Measurements from ENCODE around the gene TH.
A peak's percentile ranks its signal among the peaks of the same experiment; 100 is the strongest.
"Not testable (repeated sequence)": the region's sequence is repeated elsewhere in the genome, so short reads cannot be mapped to it uniquely, and the experiment has no call there.

Gene TH

DNA sequence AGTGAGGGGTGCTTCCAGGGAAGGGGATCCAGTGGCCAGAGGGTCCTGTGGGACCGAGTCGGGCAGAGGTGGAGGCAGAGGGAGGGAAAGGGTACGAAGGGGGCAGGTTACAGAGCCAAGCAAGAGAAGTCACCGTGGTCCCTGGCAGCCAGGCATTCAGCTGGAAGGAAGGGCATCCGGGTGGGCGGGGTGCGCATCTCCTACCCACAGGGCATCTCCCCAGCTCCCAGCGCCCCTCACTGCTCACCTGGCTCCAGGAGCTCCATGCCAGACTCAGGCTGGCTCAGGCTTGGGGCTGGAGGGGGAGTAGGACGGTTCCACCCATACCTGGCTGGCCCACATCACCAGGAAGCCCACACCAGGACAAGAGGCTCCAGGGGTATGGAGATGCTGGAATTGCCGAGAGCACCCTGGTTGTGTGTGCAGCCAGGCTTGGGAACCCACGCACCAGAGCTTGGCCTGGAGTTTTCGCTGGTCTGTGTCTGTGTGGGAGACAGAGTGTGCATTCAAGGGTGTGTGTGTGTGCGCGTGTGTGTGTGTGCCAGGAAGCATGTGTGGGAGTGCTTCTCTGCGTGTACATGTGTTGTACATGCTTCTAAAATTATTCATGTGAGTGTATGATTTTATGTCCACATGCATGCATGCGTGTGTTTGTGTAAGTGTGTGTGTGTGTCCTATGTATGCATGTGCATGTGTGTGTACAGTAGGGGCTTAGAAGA is 6.6 kb upstream of the TH start:
- not testable (repeated sequence) for DNase-seq (ENCODE audit: low spot score)

DNA sequence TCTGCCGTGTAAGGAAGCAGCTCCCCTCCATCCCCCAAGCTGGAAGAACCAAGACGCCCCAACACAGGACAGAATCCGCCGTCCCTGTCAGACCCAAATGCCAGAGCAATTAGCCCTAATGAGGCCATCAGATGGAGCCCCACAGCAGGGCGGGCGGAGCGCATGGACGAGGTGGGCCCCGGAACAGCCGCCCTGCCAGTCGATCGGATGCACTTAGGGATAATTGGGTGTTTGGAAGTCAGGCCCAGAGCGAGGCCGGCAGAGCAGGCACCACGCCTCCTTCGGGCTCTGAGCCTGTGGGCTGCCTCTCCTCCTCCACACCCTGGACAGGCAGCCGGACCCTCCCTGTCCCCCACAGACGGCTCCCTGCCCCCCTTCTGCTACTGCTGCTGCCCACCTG is 5.5 kb upstream of the TH start:
- DNase-seq (ENCODE audit: low spot score), result no peak

DNA sequence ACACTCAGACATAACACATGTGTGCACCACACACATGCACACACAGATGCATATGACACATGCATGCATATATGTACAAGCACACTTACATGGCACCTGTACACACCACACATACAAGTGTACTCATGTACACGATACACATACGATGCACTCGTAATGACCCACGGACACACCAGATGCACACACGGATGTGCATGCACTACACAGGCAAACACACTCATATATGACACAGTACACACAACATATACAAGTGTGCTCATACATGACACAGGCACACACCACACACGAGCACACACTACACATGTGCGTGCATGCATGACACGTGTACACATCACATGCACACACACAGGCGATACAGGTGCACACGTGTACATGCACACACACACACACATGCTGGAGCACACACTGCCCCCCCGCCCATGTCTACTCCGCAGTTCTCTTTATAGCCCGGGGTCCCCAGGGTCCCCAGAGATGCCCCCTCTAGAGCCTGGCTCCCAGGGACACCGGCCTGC is 4.8 kb upstream of the TH start:
- DNase-seq (ENCODE audit: low spot score), result no peak

DNA sequence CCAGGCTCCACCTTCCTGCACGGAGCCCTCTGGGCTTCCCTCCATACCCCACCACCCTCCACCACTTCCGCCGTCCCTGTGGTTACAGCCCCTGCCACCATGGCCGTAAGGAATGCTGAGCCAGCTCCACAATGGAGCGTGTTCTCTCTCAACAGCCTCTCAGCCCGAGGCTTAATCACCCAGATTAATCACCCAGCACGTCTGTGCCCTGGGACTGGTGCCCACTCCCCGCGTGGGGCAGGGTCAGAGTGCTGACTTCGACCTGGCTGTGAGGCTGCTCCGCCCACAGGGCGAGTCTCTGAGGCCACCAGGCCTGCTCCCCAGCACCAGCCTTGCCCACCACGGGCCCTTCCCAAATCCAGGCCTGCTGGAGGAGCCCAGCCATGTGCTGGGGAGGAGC is 4.0 kb upstream of the TH start:
- no peak for DNase-seq (ENCODE audit: low spot score)

DNA sequence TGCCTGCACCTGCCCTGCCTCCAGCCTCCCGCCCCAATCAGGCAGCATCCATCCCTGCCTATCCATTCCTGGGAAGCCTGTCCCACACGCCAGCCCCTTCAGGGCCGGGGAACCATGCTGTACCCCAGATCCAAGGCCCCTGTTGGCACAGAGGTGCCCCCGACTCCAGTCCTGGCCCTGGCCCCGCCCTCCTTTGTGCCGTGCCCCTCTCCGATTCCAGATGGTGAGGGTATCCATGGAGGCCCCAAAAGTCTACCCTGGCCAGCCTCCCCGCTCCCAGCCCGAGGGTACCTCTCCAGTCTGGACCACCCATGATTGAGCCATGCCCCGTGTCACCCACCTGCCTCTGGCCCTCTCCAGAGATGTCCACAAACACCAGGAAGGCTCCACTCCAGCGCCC is 2.7 kb upstream of the TH start:
- no peak for DNase-seq (ENCODE audit: low spot score)

DNA sequence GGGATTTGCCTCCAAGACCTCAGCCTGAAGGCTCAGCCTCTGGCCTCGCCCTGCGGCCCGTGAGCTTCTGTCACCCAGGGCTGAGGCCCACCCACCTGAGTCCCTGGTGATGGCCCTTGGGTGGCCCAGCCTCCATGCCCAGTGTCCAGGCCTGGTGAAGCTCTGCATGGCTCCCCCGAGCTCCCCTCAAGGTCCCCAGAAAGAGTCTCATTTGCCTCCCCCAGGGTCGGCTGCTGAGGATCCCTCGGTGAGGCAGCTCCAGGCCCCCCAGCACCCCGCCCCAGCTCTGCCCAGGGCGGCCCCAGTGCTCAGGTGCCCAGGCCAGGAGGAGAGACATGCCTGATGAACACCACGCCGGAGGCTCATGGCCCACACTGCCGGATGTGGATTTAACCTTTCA is 2.1 kb upstream of the TH start:
- no peak for DNase-seq (ENCODE audit: low spot score)

DNA sequence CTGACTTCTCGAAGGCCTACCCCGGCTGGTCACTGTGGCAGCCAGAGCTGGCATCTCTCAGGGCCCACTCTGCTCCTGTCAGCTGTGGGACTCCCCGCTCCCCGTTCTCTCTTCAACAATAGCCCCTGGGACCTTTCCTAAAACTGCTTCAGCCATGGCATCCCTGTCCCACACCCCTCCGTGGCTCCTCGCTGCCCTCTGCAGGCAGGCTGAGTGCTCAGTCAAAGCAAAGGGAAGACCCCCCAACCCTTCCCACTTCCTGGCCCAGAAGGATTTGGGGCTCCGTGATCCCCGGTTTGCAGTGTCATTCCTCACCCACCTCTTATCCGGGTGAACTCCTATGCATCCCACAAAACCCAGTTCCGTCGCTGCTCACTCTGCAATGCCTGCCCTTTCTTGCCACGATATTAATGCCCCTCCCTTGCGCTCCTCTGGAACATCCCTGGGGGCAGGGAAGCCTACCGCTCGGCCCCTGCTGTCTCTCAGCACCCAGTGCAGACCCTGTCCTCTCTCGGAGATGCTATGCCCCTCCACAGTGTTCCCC is 1.6 kb upstream of the TH start:
- peak; percentile 82 for DNase-seq (ENCODE audit: low spot score)

DNA sequence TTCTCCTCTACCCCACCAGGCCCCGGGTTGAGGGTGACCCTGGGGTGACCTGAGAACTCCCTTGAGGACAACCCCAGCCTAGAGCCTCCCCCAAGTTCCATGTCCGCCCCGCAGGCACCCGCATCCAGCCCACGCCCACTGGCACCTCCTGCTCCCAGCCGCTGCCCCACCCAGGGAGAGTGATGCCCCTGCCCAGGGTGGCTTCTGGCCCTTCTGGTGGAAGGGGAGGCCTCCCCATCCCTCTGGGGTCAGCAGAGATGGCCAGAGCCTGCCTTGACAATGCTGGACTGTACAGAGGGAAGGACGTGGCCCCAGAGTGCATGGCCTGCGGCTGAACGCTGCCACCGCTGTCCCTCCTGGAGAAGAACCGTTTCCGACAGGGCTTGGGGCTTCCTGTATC is 1.1 kb upstream of the TH start:
- DNase-seq (ENCODE audit: low spot score), result no peak

DNA sequence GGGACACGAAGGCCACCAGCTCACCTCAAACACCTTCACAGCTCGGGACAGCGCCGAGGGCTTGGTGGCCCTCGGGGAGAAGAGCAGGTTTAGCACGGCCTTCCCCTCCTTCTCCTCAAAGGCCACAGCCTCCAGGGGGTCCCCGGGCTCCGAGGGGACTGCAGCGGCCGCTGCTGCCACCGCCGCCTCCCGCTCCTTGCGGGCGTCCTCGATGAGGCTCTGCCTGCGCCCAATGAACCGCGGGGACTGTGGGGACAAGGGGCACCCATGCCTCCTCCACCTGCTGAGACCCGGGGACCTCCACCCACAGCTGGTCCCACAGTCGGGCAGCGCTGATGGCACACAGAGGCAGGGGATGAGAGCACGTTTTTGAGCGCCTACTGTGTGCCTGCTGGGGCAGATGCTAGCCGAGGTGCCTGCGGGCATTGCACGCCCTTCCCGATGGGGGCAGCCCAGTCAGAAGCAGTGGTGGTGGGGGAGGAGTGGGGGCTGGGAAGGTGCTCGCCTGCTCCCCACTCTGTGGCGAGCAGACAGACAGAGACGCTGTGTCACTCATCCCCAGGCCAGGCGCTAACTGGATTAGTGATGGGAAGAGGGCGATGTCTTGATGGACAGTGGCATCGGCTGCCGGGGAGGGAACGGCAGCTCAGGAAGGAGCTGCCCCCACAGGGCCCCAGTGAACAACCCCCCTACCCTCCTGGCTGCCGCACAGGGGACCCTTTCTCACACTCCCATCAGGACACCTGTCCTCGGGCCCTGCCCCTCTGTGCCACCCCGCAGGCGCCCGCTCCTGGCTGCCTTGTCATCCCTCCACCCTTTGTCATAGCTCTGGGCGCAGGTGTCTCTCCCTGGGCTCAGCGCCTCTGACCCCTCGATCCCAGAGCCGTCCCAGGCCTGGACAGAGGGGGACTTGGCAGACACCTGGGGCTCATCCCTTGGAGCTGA is 1.7 kb downstream of the TH start:
- DNase-seq (ENCODE audit: low spot score), result no peak

DNA sequence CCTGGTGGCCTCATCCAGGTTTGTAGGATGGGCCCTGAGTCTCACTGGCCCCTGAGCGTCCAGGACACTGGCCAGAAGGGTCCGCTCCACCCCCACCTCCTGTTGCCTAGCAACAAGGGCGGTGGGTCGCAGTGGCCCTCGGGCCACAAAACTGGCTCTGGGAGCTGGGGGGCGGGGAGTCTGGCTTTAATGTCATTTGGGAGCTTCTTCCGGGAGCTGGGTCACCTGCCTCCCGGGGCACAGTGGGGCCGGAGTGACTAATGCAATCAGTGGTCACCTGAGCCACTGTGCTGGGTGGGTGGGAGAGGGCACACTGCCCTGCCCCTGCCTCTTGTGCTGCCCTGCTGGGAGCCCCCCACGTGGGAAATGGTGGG is 2.6 kb downstream of the TH start:
- no peak for DNase-seq (ENCODE audit: low spot score)

DNA sequence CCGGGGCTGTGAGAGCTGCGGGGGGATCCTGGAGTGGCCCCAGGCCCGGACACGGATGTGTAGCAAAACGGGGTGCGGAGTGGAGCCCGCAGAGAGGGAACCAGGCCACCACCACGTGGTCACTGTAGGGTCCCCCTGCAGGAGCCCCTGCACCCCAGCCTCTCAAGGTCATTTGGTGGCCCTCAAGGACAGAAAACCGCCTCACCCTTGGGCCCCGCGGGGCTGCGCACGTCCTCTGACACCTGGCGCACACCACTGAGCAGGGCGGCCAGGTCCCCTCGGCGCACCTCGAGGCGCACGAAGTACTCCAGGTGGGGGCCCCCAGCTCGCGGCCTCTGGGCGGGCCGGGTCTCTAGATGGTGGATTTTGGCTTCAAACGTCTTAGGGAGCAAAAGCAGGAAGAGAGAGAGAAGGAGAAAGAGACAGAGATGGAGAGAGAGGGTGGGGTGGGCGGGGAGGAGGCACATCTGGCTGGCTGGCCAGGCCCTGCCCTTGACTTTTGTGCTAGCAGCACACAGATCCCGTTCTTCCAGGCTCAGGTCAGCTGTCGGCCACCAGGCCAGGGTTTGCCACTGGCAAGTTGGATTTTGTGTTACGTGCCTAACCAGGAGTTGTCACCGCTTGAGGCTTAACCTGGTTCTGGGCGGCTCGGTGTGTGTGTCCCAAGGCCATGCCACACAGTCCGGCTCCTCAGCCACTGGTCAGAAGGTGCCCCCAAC is 3.2 kb downstream of the TH start:
- no peak for DNase-seq (ENCODE audit: low spot score)

DNA sequence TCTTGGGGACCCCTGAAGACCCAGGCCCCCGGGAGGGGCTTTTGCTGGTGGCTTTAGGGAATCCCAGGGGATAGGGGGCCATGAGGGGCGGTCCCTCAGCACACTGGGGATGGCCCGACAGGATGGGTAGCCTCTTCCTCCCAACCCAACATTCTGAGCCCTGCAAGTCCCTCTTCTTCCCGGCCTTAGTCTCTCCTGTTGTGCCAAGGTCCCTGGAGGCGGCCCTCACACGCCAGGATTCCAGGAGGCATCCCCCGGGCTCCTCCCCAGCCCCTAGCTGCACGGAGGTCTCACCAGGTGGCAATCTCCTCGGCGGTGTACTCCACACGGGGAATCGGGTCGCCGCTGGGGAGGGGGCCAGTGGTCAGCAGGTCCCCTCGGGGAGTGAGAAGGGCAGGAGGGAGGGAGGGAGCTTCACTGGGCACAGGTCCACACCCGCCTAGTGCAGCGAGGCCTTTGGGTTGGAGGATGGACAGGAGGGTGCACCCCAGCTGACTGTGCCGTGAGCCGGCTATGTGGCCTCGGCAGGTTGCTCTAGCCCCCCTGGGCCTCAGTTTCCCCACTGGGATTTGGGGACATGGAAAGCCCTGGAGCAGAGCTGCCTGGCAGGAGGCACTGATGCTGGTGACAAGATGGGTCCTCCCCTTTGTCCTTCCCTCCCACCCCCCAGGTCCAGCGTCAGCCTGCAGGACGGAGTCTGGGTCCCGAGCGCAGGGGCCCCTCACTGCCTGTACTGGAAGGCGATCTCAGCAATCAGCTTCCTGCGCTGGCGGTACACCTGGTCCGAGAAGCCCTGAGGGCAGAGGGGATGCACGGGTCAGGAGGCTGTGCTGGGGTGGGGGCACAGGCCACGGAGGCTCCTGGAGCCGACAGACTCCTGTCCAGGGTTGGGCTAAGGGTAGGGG is 4.2 kb downstream of the TH start:
- no peak for DNase-seq (ENCODE audit: low spot score)

DNA sequence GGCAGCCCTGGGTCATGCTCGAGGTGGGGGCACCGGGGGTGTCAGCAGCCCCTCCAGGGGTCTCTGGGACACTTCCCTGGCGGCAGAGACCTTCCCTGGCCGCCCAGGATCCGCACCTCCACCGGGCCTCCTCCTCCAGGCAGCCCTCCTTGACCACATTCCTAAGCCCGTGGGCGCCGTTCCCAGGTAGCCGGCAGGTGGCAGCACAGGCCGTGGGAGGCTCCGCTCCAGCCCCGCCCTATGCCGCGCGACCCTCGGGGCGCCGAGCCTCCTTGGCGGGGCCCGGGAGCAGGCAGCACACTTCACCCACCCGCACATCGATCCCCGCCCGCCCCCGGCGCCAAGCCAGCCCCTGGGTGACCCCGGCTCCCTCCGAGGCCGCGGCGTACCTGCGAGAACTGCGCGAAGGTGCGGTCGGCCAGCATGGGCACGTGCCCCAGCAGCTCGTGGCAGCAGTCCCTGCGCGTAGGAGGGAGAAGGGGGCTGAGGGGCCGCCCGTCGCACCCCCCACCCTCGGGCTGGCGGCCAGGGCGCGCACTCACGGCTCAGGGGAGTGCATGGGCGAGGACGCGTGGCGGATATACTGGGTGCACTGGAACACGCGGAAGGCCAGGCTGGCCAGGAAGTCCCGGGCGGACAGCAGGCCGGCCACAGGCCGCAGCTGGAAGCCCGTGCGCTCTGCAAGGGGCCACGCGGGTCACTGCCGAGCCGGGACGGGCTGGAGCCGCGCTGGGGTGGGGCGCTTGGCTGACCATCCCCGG is 5.3 kb downstream of the TH start:
- peak; percentile 87 for DNase-seq (ENCODE audit: low spot score)

DNA sequence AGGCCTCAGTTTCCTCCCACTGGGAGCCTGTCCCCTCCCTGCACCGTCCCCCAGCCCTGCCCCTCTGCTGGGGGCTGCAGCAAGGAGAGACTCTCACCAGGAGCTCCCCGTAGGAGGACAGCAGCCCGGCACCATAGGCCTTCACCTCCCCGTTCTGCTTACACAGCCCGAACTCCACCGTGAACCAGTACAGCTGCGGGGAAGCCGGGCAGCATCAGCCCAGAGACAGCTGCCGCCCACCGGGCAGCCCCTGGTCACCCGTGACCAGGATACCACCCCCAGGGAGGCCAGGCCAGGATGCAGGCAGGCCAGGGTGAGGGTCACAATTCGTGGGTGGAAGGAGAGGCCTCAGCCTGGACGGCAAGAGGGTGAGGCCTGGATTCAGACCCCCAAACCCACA is 6.0 kb downstream of the TH start:
- no peak for DNase-seq (ENCODE audit: low spot score)

DNA sequence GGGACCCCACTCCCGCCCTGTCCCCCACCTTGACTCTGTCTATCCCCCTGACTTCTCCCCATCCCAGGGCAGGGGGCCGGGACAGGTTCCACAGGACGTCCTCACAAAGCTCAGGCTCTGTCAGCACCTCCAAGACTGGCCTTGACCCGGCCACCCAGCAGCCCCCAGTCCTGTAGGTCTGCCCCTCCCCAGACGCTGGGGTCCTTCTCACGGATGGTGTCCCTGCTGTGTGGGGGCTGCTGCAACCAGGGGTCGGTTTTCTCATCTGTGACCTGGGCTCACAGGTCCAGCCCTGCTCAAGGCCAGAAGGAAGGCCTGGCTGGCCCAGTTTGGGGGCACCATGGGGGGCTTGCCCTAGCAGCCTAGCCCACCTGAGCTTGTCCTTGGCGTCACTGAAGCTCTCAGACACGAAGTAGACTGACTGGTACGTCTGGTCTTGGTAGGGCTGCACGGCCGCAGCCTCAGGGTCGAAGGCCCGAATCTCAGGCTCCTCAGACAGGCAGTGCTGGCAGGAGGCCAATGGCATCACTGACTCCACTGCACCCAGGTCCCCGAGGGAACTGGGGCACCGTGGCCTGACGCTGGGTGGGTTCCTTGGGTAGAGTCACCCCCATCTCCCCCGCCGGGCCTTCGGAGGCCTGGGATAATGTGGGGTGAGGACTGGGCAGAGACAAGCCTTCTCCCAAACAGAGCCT is 6.6 kb downstream of the TH start:
- DNase-seq (ENCODE audit: low spot score), result no peak

DNA sequence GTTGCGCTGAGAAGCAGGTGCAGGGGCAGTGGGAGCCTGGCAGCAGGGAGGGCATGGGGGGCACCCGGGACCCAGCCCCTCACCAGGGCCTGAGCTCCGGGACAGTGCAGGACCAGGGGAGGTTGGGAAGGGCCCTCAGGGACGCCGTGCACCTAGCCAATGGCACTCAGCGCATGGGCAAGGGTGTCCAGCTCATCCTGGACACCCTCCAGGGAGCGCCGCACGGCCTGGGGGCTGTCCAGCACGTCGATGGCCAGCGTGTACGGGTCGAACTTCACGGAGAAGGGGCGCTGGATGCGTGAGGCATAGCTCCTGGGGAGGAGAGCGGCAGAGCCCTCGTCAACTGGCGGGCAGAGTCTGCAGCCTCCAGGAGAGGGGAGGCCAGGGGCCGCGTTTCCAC is 7.5 kb downstream of the TH start:
- no peak for DNase-seq (ENCODE audit: low spot score)

DNA sequence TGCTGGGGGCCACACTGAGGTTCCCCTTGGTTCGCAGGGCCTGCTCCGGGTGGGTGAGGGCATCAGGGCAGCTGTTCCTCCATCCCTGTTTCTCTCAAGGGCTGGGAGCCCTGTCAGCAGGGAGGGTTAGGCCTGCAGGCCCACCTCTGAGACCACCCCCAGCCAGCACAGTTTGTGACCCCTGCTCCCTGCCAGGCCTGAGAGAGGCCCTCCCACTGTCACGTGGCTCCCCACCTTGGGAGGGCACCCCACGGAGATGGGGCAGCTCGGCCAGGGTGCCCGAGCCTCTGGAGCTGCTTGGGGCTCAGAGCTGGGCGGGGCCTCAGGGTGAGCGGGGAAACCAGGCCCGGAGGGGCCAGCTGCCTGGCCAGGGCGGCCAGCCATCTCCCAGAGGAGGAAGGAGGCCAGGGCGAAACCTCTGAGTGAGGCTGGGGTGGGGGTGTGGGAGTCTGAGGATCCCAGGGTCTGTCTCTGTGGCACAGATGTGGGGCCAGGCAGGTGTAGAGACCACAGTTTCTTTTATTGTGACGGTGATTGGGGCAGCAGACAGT is 8.1 kb downstream of the TH start:
- no peak for DNase-seq (ENCODE audit: low spot score)

DNA sequence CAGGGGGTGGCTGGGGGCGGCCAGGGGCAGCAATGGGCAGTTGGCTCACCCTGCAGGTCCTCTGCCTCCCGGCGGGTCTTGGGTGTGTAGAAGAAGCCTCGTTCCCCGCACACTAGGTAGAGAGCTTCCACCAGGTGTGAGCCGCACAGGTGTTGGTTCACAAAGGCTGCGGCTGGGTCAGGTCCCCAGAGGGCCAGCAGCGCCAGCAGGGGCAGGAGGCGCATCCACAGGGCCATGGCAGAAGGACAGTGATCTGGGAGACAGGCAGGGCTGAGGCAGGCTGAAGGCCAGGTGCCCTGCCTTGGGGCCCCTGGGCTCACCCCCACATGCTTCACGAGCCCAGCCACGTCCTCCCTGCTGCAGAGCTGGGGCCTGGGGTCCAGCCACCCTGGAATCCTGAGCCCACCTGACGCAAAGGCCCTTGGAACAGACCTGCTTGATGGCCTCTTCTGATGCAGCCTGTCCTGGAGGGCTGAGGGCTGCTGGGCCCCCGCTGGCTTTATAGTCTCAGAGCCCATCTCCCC is 10.8 kb downstream of the TH start, which contains the start of gene INS:
INS (minus strand) TSS at position 474 of the 524 bp plus-strand sequence; CDS start at position 236, 238 bp downstream.
- DNase-seq (ENCODE audit: low spot score), result no peak
